ENCODE data around the gene MYO9A.
"Not testable (repeated sequence)": the region's sequence is repeated elsewhere in the genome, so short reads cannot be mapped to it uniquely, and the experiment has no call there.

Gene MYO9A

GRCh38 chr15:72057548-72058091 lies 60.3 kb downstream of the MYO9A start:
- H3K27ac ChIP-seq = no peak overlapping the region
- TF ChIP-seq, protein P1, sequence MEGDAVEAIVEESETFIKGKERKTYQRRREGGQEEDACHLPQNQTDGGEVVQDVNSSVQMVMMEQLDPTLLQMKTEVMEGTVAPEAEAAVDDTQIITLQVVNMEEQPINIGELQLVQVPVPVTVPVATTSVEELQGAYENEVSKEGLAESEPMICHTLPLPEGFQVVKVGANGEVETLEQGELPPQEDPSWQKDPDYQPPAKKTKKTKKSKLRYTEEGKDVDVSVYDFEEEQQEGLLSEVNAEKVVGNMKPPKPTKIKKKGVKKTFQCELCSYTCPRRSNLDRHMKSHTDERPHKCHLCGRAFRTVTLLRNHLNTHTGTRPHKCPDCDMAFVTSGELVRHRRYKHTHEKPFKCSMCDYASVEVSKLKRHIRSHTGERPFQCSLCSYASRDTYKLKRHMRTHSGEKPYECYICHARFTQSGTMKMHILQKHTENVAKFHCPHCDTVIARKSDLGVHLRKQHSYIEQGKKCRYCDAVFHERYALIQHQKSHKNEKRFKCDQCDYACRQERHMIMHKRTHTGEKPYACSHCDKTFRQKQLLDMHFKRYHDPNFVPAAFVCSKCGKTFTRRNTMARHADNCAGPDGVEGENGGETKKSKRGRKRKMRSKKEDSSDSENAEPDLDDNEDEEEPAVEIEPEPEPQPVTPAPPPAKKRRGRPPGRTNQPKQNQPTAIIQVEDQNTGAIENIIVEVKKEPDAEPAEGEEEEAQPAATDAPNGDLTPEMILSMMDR (conservative IDR thresholded peaks at IDR 0.05) = no peak
- TF ChIP-seq ZFX (IDR thresholded peaks at IDR 0.05) = no peak

GRCh38 chr15:72056217-72056616 lies 61.7 kb downstream of the MYO9A start:
- not testable (repeated sequence) for H3K27ac ChIP-seq

GRCh38 chr15:72053297-72053696 lies 64.7 kb downstream of the MYO9A start:
- not testable (repeated sequence) for H3K27ac ChIP-seq

DNA sequence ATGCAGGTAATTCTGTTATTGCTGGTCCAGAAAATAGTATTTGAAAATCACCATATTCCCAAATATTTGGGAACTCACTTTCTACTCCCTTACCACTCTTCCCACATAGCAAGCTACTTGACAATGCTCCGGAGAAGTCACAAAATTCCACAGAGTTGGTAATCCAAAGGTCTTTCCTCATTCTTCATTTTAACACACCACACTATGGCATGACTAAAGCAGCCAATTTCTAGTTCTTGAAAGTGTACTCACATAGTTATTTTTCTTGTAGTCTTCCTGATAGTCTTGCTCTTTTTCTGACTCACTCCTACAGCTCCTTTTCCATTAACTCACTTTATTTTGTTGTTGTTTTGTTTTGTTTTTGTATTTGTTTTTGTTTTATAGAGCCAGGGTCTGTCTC lies 67.2 kb downstream of the MYO9A start:
- TF ChIP-seq, protein P1 (conservative IDR thresholded peaks at IDR 0.05) = no peak
- TF ChIP-seq ZFX (IDR thresholded peaks at IDR 0.05) = no peak
- no peak overlapping the region for H3K27ac ChIP-seq

- TF ChIP-seq, protein P1 (conservative IDR thresholded peaks at IDR 0.05) = no peak
- no peak for TF ChIP-seq ZFX (IDR thresholded peaks at IDR 0.05)
- H3K27ac ChIP-seq = no peak overlapping the region
These were observed 70.9 kb downstream of the MYO9A start for GRCh38 chr15:72047020-72047419.

DNA sequence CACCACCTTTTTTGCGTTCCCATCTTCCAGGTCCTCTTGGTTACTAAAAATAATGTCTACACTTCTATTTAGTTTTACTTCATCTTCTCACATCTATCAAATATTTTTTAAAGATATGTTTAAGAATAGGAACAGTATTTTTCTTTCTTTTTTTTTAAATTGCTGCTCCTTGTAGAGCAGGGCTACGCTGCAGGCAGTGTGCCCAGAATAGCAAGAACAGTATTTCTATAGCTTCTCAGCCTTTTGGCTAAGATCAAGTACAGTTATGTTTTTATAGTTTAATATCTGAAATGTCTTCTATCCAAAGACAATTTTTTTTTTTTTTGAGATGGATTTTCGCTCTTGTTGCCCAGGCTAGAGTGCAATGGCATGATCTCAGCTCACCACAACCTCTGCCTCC lies 73.0 kb downstream of the MYO9A start:
- TF ChIP-seq, protein P1 (conservative IDR thresholded peaks at IDR 0.05) = no peak
- no peak for TF ChIP-seq ZFX (IDR thresholded peaks at IDR 0.05)
- H3K27ac ChIP-seq = no peak overlapping the region

DNA sequence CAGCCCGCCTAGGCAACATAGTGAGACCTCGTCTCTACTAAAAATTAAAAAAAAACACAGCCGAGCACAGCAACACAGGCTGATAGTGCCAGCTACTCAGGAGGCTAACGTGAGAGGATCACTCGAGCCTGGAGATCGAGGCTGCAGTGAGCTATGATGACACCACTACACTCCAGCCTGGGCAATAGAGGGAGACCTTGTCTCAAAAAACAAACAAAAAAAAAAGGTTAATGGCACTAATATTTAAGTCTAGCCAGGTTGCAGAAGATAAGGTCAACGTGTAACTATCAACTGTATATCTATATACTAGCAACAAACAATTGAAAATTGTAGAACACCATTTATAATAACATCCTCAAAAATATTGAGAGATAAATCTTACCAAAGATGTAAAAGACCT lies 75.1 kb downstream of the MYO9A start:
- H3K27ac ChIP-seq = no peak overlapping the region
- TF ChIP-seq ZFX (IDR thresholded peaks at IDR 0.05) = no peak
- TF ChIP-seq, protein P1 (conservative IDR thresholded peaks at IDR 0.05) = no peak; the same call in 1 of the 2 replicates

DNA sequence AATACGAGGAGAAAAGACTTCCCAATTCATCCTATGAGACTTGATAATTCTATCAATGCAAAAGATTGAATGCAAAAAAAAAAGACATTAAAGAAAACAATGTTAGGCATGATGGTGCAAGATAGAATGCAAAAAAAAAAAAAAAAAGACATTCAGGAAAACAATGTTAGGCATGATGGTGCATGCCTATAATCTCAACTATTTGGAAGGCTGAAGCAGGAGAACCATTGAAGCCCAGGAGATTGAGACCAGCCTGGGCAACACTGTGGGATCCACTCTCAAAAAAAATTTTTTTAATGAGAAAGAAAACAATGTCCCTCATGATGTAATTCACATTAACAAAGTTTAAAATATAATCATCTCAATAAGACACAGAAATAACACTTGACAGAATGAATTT lies 75.9 kb downstream of the MYO9A start:
- TF ChIP-seq ZFX (IDR thresholded peaks at IDR 0.05) = no peak
- TF ChIP-seq, protein P1 (conservative IDR thresholded peaks at IDR 0.05) = no peak
- no peak overlapping the region for H3K27ac ChIP-seq
